Loucy (cell line): ENCODE results near the gene ANXA5.

Experiments used
- H2AFZ ChIP-seq: fragments of 200-600 bp; sonication (generic); 2 replicates; pipeline ENCODE4 v1.6.0; 2016; ENCODE audit warnings: antibody characterized with exemption, mild to moderate bottlenecking, low read length, moderate library complexity
- H3F3A ChIP-seq: fragments of 200-600 bp; 2 replicates; pipeline ENCODE4 v1.6.0; 2016; ENCODE audit warnings: antibody characterized with exemption, low read depth, mild to moderate bottlenecking
- H3K27me3 ChIP-seq: fragments of 200-600 bp; sonication (generic); 2 replicates; pipeline ENCODE4 v1.6.1; 2014; ENCODE audit warnings: low read length, mild to moderate bottlenecking; ENCODE audit not compliant: insufficient read depth, poor library complexity, severe bottlenecking
- H3K36me3 ChIP-seq: fragments of 200-600 bp; sonication (generic); 2 replicates; pipeline ENCODE4 v1.6.1; 2016; ENCODE audit warnings: low read length; ENCODE audit not compliant: insufficient read depth
- H3K4me1 ChIP-seq: fragments of 200-600 bp; sonication (generic); 2 replicates; pipeline ENCODE4 v1.5.1; 2014; ENCODE audit warnings: low read length, mild to moderate bottlenecking; ENCODE audit not compliant: insufficient read depth, poor library complexity, severe bottlenecking
- H3K4me2 ChIP-seq: fragments of 200-600 bp; sonication (generic); 2 replicates; pipeline ENCODE4 v1.6.0; 2014; ENCODE audit warnings: antibody characterized with exemption, low read length, low read depth, mild to moderate bottlenecking; ENCODE audit not compliant: poor library complexity, severe bottlenecking
- H3K4me3 ChIP-seq: fragments of 200-600 bp; sonication (generic); 2 replicates; pipeline ENCODE4 v1.5.1; 2014; ENCODE audit warnings: low read length, mild to moderate bottlenecking, mixed read lengths; ENCODE audit not compliant: poor library complexity, severe bottlenecking
- H3K79me2 ChIP-seq: fragments of 200-600 bp; sonication (generic); 2 replicates; pipeline ENCODE4 v1.6.1; 2014; ENCODE audit warnings: low read length; ENCODE audit not compliant: insufficient read depth
- H3K9ac ChIP-seq: fragments of 200-600 bp; sonication (generic); 2 replicates; pipeline ENCODE4 v1.6.0; 2014; ENCODE audit warnings: mild to moderate bottlenecking, low read depth, low read length, moderate library complexity; ENCODE audit not compliant: poor library complexity, severe bottlenecking
- H3K9me2 ChIP-seq: fragments of 200-600 bp; sonication (generic); replicated peaks from 2 replicates; pipeline ENCODE4 v1.6.1; 2016; ENCODE audit warnings: low read depth, low read length, mixed read lengths
- H3K9me3 ChIP-seq: fragments of 200-600 bp; sonication (generic); 2 replicates; pipeline ENCODE4 v1.6.1; 2014; ENCODE audit warnings: mild to moderate bottlenecking, antibody characterized with exemption, low read length, low read depth; ENCODE audit not compliant: insufficient read depth
- H4K20me1 ChIP-seq: fragments of 200-600 bp; sonication (generic); 2 replicates; pipeline ENCODE4 v1.6.0; 2014; ENCODE audit warnings: antibody characterized with exemption, low read length, mild to moderate bottlenecking; ENCODE audit not compliant: insufficient read depth, poor library complexity, severe bottlenecking
- EZH2phosphoT487 ChIP-seq: fragments of 200-600 bp; IDR thresholded peaks from 2 replicates; pipeline ENCODE4 v1.6.1; 2018; ENCODE audit warnings: antibody characterized with exemption, mild to moderate bottlenecking, moderate library complexity, borderline replicate concordance
- TF ChIP-seq, protein P1 (sequence below): fragments of 200-600 bp; sonication (generic); conservative IDR thresholded peaks from 2 replicates; pipeline ENCODE4 v1.5.1; 2014; ENCODE audit warnings: mild to moderate bottlenecking, antibody characterized with exemption, low read length

Gene ANXA5

GRCh38 chr4:121690001-121690400, 6.8 kb downstream of the ANXA5 start:
- no peaks in the 10 kb centered on the region for H3K79me2 ChIP-seq
- no peaks in the 10 kb centered on the region for H4K20me1 ChIP-seq
- H3K27me3 ChIP-seq = no peaks in the 10 kb centered on the region
- H2AFZ ChIP-seq = no peak overlapping the region
- H3F3A ChIP-seq = no peaks in the 10 kb centered on the region
- no peaks in the 10 kb centered on the region for H3K36me3 ChIP-seq
- no peak overlapping the region for H3K9ac ChIP-seq
- H3K9me2 ChIP-seq = no peaks in the 10 kb centered on the region
- no peak overlapping the region for H3K4me2 ChIP-seq
- H3K4me3 ChIP-seq = no peak overlapping the region
- no peaks in the 10 kb centered on the region for H3K9me3 ChIP-seq
- no peak for TF ChIP-seq EZH2phosphoT487
- TF ChIP-seq, protein P1, sequence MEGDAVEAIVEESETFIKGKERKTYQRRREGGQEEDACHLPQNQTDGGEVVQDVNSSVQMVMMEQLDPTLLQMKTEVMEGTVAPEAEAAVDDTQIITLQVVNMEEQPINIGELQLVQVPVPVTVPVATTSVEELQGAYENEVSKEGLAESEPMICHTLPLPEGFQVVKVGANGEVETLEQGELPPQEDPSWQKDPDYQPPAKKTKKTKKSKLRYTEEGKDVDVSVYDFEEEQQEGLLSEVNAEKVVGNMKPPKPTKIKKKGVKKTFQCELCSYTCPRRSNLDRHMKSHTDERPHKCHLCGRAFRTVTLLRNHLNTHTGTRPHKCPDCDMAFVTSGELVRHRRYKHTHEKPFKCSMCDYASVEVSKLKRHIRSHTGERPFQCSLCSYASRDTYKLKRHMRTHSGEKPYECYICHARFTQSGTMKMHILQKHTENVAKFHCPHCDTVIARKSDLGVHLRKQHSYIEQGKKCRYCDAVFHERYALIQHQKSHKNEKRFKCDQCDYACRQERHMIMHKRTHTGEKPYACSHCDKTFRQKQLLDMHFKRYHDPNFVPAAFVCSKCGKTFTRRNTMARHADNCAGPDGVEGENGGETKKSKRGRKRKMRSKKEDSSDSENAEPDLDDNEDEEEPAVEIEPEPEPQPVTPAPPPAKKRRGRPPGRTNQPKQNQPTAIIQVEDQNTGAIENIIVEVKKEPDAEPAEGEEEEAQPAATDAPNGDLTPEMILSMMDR = no peak
- H3K4me1 ChIP-seq = no peaks in the 10 kb centered on the region

GRCh38 chr4:121688701-121689100, 8.1 kb downstream of the ANXA5 start:
- H3K27me3 ChIP-seq = no peaks in the 10 kb centered on the region
- H3K9ac ChIP-seq = no peak overlapping the region
- no peak for TF ChIP-seq EZH2phosphoT487
- TF ChIP-seq, protein P1 = no peak
- no peaks in the 10 kb centered on the region for H3K79me2 ChIP-seq
- H3K4me1 ChIP-seq = no peaks in the 10 kb centered on the region
- H3K4me3 ChIP-seq = no peak overlapping the region
- no peaks in the 10 kb centered on the region for H3K9me2 ChIP-seq
- no peaks in the 10 kb centered on the region for H3K36me3 ChIP-seq
- H3K4me2 ChIP-seq = no peak overlapping the region
- H3K9me3 ChIP-seq = no peaks in the 10 kb centered on the region
- H3F3A ChIP-seq = no peaks in the 10 kb centered on the region
- no peak overlapping the region for H2AFZ ChIP-seq
- no peaks in the 10 kb centered on the region for H4K20me1 ChIP-seq

DNA sequence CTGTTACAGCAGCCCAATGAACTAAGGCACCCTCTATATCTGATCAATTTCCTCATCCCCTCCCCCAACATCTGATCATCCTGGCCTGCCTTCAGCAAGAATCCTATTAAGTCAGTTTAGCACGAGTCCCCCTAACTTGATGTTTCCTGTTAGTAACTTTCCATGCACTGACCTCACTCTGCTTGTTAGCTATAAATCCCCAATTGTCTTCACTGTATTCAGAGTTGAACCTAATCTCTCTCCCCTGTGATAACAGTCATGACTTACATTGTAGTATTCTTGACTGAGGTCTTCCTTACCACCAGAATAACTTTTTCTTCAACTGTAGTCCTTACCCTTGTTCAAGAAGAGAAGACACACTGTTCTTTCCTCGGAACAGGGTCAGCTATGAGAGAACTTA, 8.5 kb downstream of the ANXA5 start:
- Histone ChIP-seq H3K9me2 (no peaks in the 10 kb centered on the region), H3K27me3 (no peaks in the 10 kb centered on the region), H3K36me3 (no peaks in the 10 kb centered on the region), H3K4me3 (no peak overlapping the region), H4K20me1 (no peaks in the 10 kb centered on the region), H3K9me3 (no peaks in the 10 kb centered on the region), H3K4me1 (no peaks in the 10 kb centered on the region), H3K4me2 (no peak overlapping the region), H2AFZ (no peak overlapping the region), H3K79me2 (no peaks in the 10 kb centered on the region), H3F3A (no peaks in the 10 kb centered on the region), H3K9ac (no peak overlapping the region)
- TF ChIP-seq, protein P1 = no peak
- TF ChIP-seq EZH2phosphoT487 = no peak
